NB4 (cell line): ENCODE data around the gene RAB26.

Experiments
- DNase-seq: peaks from one replicate; pipeline ENCODE4 v3.0.0; 2010; ENCODE audit warnings: low read depth
- H3K4me3 ChIP-seq: one replicate; pipeline ENCODE4 v1.5.1; 2011; ENCODE audit warnings: mild to moderate bottlenecking, low read depth, low read length, moderate library complexity
- CTCF ChIP-seq: IDR thresholded peaks from one replicate; pipeline ENCODE4 v1.5.1; 2012; ENCODE audit warnings: low read depth, low read length
- MAX ChIP-seq: IDR thresholded peaks from 2 replicates; pipeline ENCODE4 v1.6.1; 2011; ENCODE audit warnings: low read depth, low read length
- MYC ChIP-seq: IDR thresholded peaks from 2 replicates; pipeline ENCODE4 v1.6.1; 2011; ENCODE audit warnings: low read depth, low read length
- POLR2A ChIP-seq: IDR thresholded peaks from 2 replicates; pipeline ENCODE4 v1.6.1; 2011; ENCODE audit warnings: mild to moderate bottlenecking; ENCODE audit not compliant: insufficient read length; ENCODE audit errors: extremely low read depth

RAB26 gene

GRCh38 chr16:2179107-2179501, 30.7 kb downstream of the RAB26 start:
- no peak overlapping the region for H3K4me3 ChIP-seq
- TF ChIP-seq CTCF, result no peak
- TF ChIP-seq MAX, result no peak
- TF ChIP-seq MYC, result no peak
- no peak for TF ChIP-seq POLR2A
- no peak for DNase-seq

- H3K4me3 ChIP-seq, result no peak overlapping the region
- DNase-seq, result no peak
- TF ChIP-seq MYC (no peak), CTCF (no peak), MAX (no peak), POLR2A (no peak)
Measured at GRCh38 chr16:2179576-2179975, 31.2 kb downstream of the RAB26 start.

- TF ChIP-seq MYC (no peak), POLR2A (no peak), CTCF (no peak), MAX (no peak)
- no peak for DNase-seq
- H3K4me3 ChIP-seq, result no peak overlapping the region
Measured at GRCh38 chr16:2180461-2180860, 32.0 kb downstream of the RAB26 start.

GRCh38 chr16:2180962-2181923, 32.8 kb downstream of the RAB26 start:
- no peak for DNase-seq
- TF ChIP-seq CTCF, result no peak
- no peak for TF ChIP-seq MYC
- TF ChIP-seq POLR2A, result no peak
- TF ChIP-seq MAX, result no peak

GRCh38 chr16:2181952-2182351, 33.5 kb downstream of the RAB26 start:
- no peak overlapping the region for H3K4me3 ChIP-seq
- DNase-seq, result no peak
- TF ChIP-seq MAX, result no peak
- no peak for TF ChIP-seq MYC
- no peak for TF ChIP-seq CTCF
- TF ChIP-seq POLR2A, result no peak

More at GRCh38 chr16:2180962-2181923, 32.8 kb downstream of the RAB26 start:
- no peak overlapping the region for H3K4me3 ChIP-seq
